COR-L47 (cell line): ENCODE data around the gene POLE3.
"Not testable (repeated sequence)": the region's sequence is repeated elsewhere in the genome, so short reads cannot be mapped to it uniquely, and the experiment has no call there.

Source experiments
- DNase-seq: peaks from one replicate; lab custom pipeline; 2025; lab: John Stamatoyannopoulos, UW

Gene POLE3

GRCh38 chr9:113403646-113404045, 6.8 kb downstream of the POLE3 start:
- no peak for DNase-seq

- DNase-seq, result peak; percentile 98
Observed at GRCh38 chr9:113401027-113401792, 9.3 kb downstream of the POLE3 start, which contains the start of gene ALAD. Gene ALAD, minus strand, starts transcription at chr9:113401284. Its CDS starts 7,725 bp downstream, at chr9:113393559.

- no peak for DNase-seq
Observed at GRCh38 chr9:113399646-113400200, 10.8 kb downstream of the POLE3 start.

GRCh38 chr9:113398796-113399195, 11.7 kb downstream of the POLE3 start:
- DNase-seq, result no peak

- no peak for DNase-seq
Observed at GRCh38 chr9:113397203-113397631, 13.3 kb downstream of the POLE3 start.

- no peak for DNase-seq
Observed at GRCh38 chr9:113395000-113395861, 15.2 kb downstream of the POLE3 start.

- no peak for DNase-seq
Observed at GRCh38 chr9:113393281-113393680, 17.2 kb downstream of the POLE3 start.

- no peak for DNase-seq
Observed at GRCh38 chr9:113391917-113392316, 18.6 kb downstream of the POLE3 start.

GRCh38 chr9:113390192-113390960, 20.1 kb downstream of the POLE3 start:
- no peak for DNase-seq

- DNase-seq, result no peak
Observed at GRCh38 chr9:113389451-113389850, 21.0 kb downstream of the POLE3 start.

- DNase-seq, result no peak
Observed at GRCh38 chr9:113388833-113389232, 21.6 kb downstream of the POLE3 start.

- no peak for DNase-seq
Observed at GRCh38 chr9:113387560-113388230, 22.8 kb downstream of the POLE3 start.

GRCh38 chr9:113386571-113387393, 23.7 kb downstream of the POLE3 start:
- no peak for DNase-seq

GRCh38 chr9:113381909-113382411, 28.5 kb downstream of the POLE3 start:
- DNase-seq, result no peak

- DNase-seq, result not testable (repeated sequence)
Observed at GRCh38 chr9:113381441-113381840, 29.0 kb downstream of the POLE3 start.

- DNase-seq, result no peak
Observed at GRCh38 chr9:113380869-113381378, 29.6 kb downstream of the POLE3 start.

- not testable (repeated sequence) for DNase-seq
Observed at GRCh38 chr9:113379829-113380210, 30.7 kb downstream of the POLE3 start.

GRCh38 chr9:113379094-113379828, 31.2 kb downstream of the POLE3 start:
- DNase-seq, result not testable (repeated sequence)
